Adrenal gland (tissue), 5 donors: ENCODE measurements around the gene NFS1.

Source experiments
- CTCF ChIP-seq, 6 experiments: fragments of 450-650 bp in 4 of 6; fragments of 200-600 bp in 2 of 6; sonication (generic) in 1 of 6; IDR thresholded peaks; 1 replicate in 5 of 6; 2 replicates in 1 of 6; pipeline versions ENCODE4 v1.5.1 to v1.8.0; 2016 to 2021; ENCODE audit warnings: antibody characterized with exemption in 6 of 6, mild to moderate bottlenecking in 2 of 6, moderate library complexity in 1 of 6
- POLR2A ChIP-seq, 2 donors: fragments of 450-650 bp; IDR thresholded peaks; one replicate each; pipeline ENCODE4 v1.6.1; 2017; ENCODE audit warnings: antibody characterized with exemption in 2 of 2, mild to moderate bottlenecking in 2 of 2, moderate library complexity in 1 of 2
- donor health status: DM: no; HTN: no; CAD: no.

- TF ChIP-seq CTCF (IDR thresholded peaks at IDR 0.05) (no peak), POLR2A (IDR thresholded peaks at IDR 0.05) (no peak)
These were observed 35.2 kb upstream of the NFS1 start for GRCh38 chr20:35734374-35734773.
